Left ventricle myocardium superior (tissue), 1 donor: ENCODE data around the gene ASTN2. TPM values are rescaled to one million over a fixed set of nuclear protein-coding genes. Genes with fewer than 3 reads are reported as not detected.
A peak's percentile ranks its signal among the peaks of the same experiment; 100 is the strongest.

Experiments
- ATAC-seq: fragments of 200-7000 bp; cut with Tn5 transposase; one replicate; pipeline ENCODE4 v1.9.1; 2020; ENCODE audit warnings: mild to moderate bottlenecking, moderate library complexity
- DNase-seq: peaks from one replicate; pipeline ENCODE4 v3.0.0-alpha.2; 2020
- intact Hi-C: fragments of 100-400 bp; cut with micrococcal nuclease; formaldehyde crosslinking; loops from one replicate; pipeline ENCODE4 v1.11.0; 2022
- total RNA-seq: library from RNA; stranded (reverse); fragmentation: NEBNext Ultra II Directional; extraction: Animal tissue kit (Norgen Biotek cat#: 25700); gene quantifications from one replicate; pipeline ENCODE4 v1.2.1, GENCODE V29; 2021
- donor health status: DM: no; HTN: yes; CAD: no; lungs with severe emphysema.

ASTN2 gene
- total RNA-seq, 1 donor from 2014 or later: 11.3 TPM

GRCh38 chr9:116493183-116493860 lies 921.5 kb downstream of the ASTN2 start:
- intact Hi-C loops: no loop called here
- DNase-seq (no peak), ATAC-seq (no peak)

DNA sequence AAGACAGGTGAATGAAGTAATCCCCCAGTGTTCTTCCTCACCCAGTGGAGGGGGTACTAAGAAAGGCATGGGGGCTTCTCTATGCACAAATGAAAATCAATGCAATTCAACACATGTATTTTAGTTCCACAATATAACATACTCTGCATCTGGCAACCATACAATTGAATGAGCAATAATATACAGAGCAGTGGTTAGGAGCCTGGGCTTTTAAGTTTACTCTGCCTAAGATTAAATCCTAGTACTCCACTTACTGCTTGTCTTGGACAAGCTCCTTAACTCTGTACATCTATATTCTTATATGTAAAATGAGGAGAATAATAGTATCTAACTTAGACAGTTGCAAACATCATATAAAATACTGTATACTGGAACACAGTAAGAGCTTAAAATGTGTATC lies 923.2 kb downstream of the ASTN2 start:
- DNase-seq: no peak
- intact Hi-C loops: no loop called here
- ATAC-seq: no peak

DNA sequence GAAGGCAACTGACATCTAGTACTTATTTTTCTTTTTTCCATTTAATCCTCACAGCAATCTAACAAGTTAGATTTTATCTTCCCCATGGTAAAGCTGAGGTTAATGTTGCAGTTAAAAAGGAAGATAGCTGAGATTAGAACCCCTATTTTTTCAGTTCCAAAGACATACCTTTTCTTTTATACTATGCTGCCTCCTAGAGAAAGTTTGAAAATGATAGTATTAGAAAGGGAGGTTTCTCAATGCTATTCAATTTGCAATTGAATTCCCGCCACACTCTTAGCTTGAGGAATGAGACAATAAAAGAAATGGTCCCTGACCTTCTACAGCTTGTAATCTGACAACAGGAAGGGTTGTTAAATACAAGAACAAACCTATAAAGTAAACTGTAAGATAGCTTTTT lies 923.6 kb downstream of the ASTN2 start:
- DNase-seq (no peak), ATAC-seq (no peak)
- intact Hi-C loops: no loop called here

- DNase-seq (no peak), ATAC-seq (no peak)
- intact Hi-C loops: no loop called here
These were observed 924.5 kb downstream of the ASTN2 start for GRCh38 chr9:116490321-116490720.

- ATAC-seq (no peak), DNase-seq (no peak)
- intact Hi-C loops: no loop called here
These were observed 926.5 kb downstream of the ASTN2 start for GRCh38 chr9:116488373-116488772.

GRCh38 chr9:116484492-116485061 lies 930.3 kb downstream of the ASTN2 start:
- no peak for DNase-seq
- ATAC-seq: no peak
- intact Hi-C loops: no loop called here

DNA sequence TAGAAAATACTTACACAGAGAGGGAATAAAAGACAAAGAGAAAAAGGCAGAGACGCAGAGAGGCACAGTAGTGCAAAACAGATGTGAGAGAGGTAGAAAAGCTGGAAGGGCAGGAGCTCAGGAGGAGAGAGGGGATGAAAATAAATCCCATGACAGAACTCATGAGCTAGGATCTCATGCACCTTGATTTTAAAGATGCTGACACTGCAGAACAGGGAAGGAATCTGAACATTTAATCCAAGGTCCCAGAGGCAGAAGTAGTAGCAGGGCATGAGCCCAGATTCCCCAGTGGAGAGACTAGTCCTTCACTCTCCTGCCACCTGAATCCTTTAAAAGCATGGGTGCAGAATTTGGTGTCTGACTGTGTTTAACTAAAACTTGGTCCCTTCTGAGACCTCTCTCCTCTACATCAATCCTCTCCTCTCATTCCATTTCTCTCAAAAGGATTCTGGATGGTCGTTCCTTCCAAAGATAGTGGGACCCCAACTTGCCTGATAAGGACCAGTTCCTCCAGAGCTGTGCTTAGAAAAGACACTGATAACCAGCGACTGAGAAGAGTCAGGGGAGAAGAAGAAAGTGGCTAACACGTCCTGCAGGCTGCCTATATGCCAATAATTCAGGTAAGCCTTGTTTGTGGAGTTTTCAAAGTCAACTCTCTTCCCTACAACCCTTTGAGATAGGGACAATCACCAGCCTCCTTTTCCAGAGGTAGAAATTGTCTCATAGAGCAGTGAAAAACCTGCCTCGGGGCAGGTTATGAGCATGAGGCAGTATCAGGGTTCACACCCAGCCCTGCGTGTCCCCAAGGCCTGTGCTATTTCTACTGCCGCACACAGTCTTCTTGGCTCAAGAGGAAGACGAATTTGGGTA lies 931.0 kb downstream of the ASTN2 start:
- no peak for ATAC-seq
- DNase-seq: no peak
- intact Hi-C loops: no loop called here

DNA sequence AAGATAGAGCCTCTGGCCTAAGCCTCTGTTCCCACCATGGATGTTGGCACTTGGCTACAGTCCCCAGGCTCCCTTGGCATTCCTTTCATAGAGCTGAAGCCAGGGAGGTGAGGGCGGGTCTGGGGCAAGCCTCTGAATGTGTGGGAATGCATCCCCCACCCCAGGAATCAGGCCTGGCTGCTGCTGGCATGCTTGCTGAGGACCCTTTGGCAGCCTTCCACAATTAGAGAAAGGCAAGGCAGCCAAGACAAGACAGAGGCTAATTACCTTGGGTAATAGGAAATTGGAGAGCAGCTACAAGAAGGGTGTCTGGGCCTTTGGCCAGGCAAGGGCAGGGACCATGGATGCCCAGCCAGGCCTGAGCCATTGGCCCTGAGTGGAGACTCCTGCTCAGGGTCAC lies 932.1 kb downstream of the ASTN2 start:
- ATAC-seq: peak; percentile 51
- peak; percentile 31 for DNase-seq
- intact Hi-C loops: no loop called here

DNA sequence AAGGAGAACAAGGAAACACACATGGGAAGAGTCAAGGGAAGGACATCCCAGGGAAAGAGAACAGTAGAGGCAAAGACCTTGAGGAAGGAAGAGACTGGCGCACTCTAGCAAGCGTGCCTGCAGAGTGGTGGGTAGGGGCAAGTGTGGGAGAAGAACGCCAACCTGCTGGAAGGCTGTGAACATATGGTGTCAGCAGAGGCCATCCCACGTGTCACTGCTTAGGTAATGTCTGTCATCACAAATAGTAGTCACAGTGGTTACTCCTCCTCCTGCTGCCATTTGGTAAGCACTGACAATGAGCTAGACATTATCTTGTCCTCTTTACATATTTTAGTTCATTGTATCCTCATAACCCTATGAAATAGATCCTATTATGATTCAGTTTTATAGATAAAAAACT lies 934.2 kb downstream of the ASTN2 start:
- no peak for DNase-seq
- intact Hi-C loops: no loop called here
- ATAC-seq: no peak

GRCh38 chr9:116479967-116480366 lies 934.9 kb downstream of the ASTN2 start:
- intact Hi-C loops: no loop called here
- no peak for ATAC-seq
- DNase-seq: no peak

GRCh38 chr9:116479056-116479544 lies 935.8 kb downstream of the ASTN2 start:
- DNase-seq (no peak), ATAC-seq (no peak)
- intact Hi-C loops: no loop called here

DNA sequence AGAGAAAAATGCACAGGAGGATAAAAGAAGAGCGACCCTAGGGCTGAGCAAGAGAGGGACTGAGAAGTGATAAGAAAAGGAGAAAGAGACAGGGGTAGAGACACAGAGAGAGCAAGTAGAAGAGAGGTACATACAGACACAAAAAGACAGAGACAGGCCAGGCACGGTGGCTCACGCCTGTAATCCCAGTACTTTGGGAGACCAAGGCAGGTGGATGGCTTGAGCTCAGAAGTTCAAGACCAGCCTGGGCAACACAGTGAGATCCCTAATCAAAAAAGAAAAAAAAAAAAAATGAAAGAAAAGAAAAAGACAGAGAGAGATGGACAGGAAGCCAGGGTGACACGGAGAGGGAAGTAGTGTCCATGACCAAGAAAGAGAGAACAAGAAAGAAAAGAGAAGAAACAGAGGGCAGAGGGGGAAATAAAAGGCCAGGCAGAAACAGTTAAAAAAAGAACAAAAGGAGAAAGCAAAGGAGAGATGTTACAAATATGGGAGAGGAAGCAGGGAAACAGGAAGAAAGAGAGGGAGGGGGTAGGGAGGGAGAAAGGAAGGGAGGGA lies 937.2 kb downstream of the ASTN2 start:
- DNase-seq (no peak), ATAC-seq (no peak)
- intact Hi-C loops: no loop called here

DNA sequence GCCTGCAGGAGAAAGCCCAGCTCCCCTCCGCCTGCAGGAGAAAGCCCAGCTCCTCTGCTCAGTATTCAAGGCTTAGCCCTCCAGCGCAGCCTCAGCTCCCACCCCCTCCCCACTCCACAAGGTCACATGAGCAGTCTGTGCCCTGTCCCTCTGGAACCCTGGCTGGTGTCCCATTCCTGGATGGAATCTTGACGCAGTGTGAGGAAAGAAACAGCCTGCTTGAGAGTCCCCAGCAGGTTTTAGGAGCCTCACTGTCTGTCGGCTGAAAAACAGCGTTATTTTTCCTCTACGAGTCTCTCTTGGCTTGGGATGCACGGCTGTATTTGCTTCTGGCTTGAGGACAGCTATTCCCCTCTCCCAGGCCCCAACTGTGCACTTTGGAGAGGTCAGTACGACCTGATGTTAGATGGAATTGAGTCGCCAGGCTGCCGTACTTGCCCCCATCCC lies 937.9 kb downstream of the ASTN2 start:
- intact Hi-C loops: no loop called here
- ATAC-seq: peak; percentile 90
- peak; percentile 52 for DNase-seq

DNA sequence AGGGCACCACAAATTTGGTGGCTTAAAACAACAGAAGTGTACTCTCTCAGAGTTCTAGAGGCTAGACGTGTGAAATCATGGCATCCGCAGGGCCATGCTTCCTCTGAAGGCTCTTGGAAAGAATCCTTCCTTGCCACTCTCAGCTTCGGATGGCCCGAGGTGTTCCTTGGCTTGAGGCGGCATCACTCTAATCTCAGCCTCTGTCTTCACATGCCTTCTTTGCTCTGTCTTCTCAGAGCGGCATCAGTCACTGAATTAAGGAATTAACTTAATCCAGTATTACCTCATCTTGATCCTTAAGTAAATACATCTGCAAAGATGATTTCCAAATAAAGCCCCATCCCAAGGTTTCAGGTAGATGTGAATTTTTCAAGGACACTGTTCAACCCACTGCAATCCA lies 938.9 kb downstream of the ASTN2 start:
- ATAC-seq (no peak), DNase-seq (no peak)
- intact Hi-C loops: no loop called here

- intact Hi-C loops: no loop called here
- ATAC-seq: no peak
- no peak for DNase-seq
These were observed 939.7 kb downstream of the ASTN2 start for GRCh38 chr9:116475201-116475600.

- intact Hi-C loops: no loop called here
- DNase-seq (no peak), ATAC-seq (no peak)
These were observed 942.8 kb downstream of the ASTN2 start for GRCh38 chr9:116471944-116472506.

GRCh38 chr9:116471093-116471906 lies 943.6 kb downstream of the ASTN2 start:
- peak; percentile 35 for DNase-seq
- ATAC-seq: peak; percentile 85
- intact Hi-C loops: no loop called here

DNA sequence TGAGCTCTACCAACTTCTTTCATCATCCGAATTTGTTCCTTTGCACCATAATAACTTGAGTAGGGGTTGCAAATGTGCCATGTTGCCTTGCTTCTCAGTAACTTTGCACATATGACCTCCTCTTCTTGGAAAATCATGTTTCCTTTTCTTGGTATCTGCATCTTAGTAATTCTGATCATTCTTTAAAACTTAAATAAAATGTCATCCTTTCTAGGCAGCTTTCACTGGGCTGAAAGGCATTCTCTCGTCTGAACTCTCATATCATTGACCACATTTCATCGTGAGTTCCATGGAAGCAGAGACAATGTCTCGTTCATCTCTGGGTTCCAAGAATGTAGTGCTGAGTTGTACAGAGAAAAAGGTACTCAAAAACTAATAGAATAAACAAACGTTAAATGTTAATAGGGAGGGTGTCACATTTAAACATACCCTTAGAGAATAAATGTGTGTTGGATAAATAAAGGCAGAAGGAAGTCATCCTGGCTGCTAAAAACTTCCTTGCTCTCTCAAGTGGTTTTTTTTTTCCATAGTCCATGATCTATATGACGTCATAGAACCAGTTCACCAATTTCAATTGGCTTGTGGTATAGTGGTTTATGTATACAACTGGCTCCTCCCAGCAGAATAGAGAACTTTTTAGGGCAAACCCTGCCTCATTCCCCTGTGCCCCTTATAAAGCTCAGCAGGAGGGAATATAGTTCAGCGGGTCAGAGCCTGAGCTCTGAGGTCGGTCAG lies 945.9 kb downstream of the ASTN2 start:
- ATAC-seq: no peak
- intact Hi-C loops: no loop called here

More for the DNA sequence above, 945.9 kb downstream of the ASTN2 start:
- no peak for DNase-seq
